Right lobe of liver (tissue), 4 donors: ENCODE measurements around the gene OR52N5.

Source experiments
- POLR2A ChIP-seq: fragments of 450-650 bp; IDR thresholded peaks from one replicate; pipeline ENCODE4 v1.6.1; 2017; ENCODE audit warnings: antibody characterized with exemption, mild to moderate bottlenecking
- TF ChIP-seq, protein P1 (sequence below), 4 donors: fragments of 200-600 bp in 3 of 4; fragments of 450-650 bp in 1 of 4; IDR thresholded peaks; one replicate each; pipeline versions ENCODE4 v1.5.1 to v1.8.0; 2016 to 2022; ENCODE audit warnings: antibody characterized with exemption in 4 of 4, mild to moderate bottlenecking in 2 of 4
- donor health status: DM: no; HTN: no; CAD: no.
- donor health status: DM: no; HTN: no; CAD: no.
- donor health status: DM: no; HTN: yes; CAD: no.

DNA sequence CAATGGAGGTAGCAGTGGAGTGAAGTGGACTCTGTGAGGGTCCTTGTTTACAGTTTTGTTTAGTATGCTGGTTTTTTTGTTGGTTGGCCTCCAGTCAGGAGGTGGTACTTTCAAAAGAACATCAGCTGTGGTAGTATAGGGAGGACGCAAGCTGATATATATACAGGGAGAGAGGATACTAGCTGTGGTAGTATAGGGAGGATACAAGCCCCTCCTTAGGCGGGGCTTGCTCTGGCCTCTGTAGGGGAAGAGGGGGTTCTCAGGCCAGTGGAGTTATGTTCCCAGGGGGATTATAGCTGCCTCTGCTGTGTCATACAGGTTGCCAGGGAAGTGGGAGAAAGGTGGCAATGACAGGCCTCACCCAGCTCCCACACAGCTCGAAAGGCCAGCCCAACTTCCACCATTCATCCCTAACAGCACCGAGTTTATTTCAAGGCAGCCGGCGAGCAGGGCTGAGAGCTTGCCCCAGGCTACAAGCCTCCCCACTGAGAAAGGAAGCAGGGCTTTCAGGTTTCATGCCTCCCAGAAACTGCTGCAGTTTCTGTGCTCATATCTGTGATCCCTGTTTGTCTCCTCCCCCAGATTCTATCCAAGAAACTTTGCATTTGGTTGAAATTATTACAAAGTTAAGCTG, 48.2 kb upstream of the OR52N5 start:
- TF ChIP-seq, protein P1, sequence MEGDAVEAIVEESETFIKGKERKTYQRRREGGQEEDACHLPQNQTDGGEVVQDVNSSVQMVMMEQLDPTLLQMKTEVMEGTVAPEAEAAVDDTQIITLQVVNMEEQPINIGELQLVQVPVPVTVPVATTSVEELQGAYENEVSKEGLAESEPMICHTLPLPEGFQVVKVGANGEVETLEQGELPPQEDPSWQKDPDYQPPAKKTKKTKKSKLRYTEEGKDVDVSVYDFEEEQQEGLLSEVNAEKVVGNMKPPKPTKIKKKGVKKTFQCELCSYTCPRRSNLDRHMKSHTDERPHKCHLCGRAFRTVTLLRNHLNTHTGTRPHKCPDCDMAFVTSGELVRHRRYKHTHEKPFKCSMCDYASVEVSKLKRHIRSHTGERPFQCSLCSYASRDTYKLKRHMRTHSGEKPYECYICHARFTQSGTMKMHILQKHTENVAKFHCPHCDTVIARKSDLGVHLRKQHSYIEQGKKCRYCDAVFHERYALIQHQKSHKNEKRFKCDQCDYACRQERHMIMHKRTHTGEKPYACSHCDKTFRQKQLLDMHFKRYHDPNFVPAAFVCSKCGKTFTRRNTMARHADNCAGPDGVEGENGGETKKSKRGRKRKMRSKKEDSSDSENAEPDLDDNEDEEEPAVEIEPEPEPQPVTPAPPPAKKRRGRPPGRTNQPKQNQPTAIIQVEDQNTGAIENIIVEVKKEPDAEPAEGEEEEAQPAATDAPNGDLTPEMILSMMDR (IDR thresholded peaks at IDR 0.05), result no peak
- no peak for TF ChIP-seq POLR2A
